PC-9 (cell line): ENCODE data around the gene DNAJC2. TPM values are rescaled to one million over a fixed set of nuclear protein-coding genes. Genes with fewer than 3 reads are reported as not detected.

Experiments used
- BruUV-seq: library from RNA; stranded (reverse); fragments of 400-500 nt; replicated peaks from 2 replicates; lab custom pipeline; 2021; lab: Mats Ljungman, UMichigan
- CTCF ChIA-PET: fragments of 300-600 bp; sonication (Branson Sonifier 250); formaldehyde crosslinking; loops from one replicate; lab custom pipeline; 2022; ENCODE audit warnings: antibody characterized with exemption; lab: Charles Lee
- POLR2A ChIA-PET: fragments of 300-600 bp; sonication (Branson Sonifier 250); formaldehyde crosslinking; loops from one replicate; lab custom pipeline; 2022; ENCODE audit warnings: antibody characterized with exemption; ENCODE audit not compliant: unreplicated experiment; lab: Charles Lee
- DNase-seq, 2 experiments: peaks; one replicate each; pipeline versions ENCODE4 v3.0.0 to v3.0.0-alpha.2; 2015 to 2022; ENCODE audit warnings: mixed read lengths in 1 of 2
- H2AFZ ChIP-seq: fragments of 200-600 bp; sonication (generic); 2 replicates; pipeline ENCODE4 v1.8.1; 2017; ENCODE audit warnings: antibody characterized with exemption
- H3F3A ChIP-seq: fragments of 200-600 bp; sonication (generic); 2 replicates; pipeline ENCODE4 v1.8.1; 2017; ENCODE audit warnings: antibody characterized with exemption, mild to moderate bottlenecking, low read depth; ENCODE audit not compliant: insufficient read depth
- H3K27ac ChIP-seq: fragments of 200-600 bp; sonication (generic); 2 replicates; pipeline ENCODE4 v1.6.1; 2016; ENCODE audit warnings: mixed run types
- H3K27me3 ChIP-seq: fragments of 200-600 bp; sonication (generic); 2 replicates; pipeline ENCODE4 v1.6.1; 2016; ENCODE audit warnings: low read depth, mixed run types; ENCODE audit not compliant: insufficient read depth
- H3K36me3 ChIP-seq: fragments of 200-600 bp; sonication (generic); 2 replicates; pipeline ENCODE4 v1.6.1; 2016; ENCODE audit warnings: low read depth, mixed run types
- H3K4me1 ChIP-seq: fragments of 200-600 bp; sonication (generic); replicated peaks from 2 replicates; pipeline ENCODE4 v1.6.1; 2016; ENCODE audit warnings: mixed run types; ENCODE audit not compliant: insufficient read depth
- H3K4me2 ChIP-seq: fragments of 200-600 bp; sonication (generic); 2 replicates; pipeline ENCODE4 v1.6.1; 2017; ENCODE audit warnings: mixed run types
- H3K4me3 ChIP-seq: fragments of 200-600 bp; sonication (generic); 2 replicates; pipeline ENCODE4 v1.6.1; 2016; ENCODE audit warnings: mixed run types
- H3K79me2 ChIP-seq: fragments of 200-600 bp; sonication (generic); 2 replicates; pipeline ENCODE4 v1.6.1; 2017; ENCODE audit warnings: low read depth, mixed run types
- H3K9me2 ChIP-seq: fragments of 200-600 bp; sonication (generic); 2 replicates; pipeline ENCODE4 v1.8.1; 2017; ENCODE audit warnings: mild to moderate bottlenecking; ENCODE audit not compliant: insufficient read depth
- H3K9me3 ChIP-seq: fragments of 200-600 bp; sonication (generic); 2 replicates; pipeline ENCODE4 v1.8.1; 2016; ENCODE audit warnings: low read depth; ENCODE audit not compliant: insufficient read depth
- H4K20me1 ChIP-seq: fragments of 200-600 bp; sonication (generic); 2 replicates; pipeline ENCODE4 v1.8.1; 2017; ENCODE audit not compliant: insufficient read depth
- EZH2 ChIP-seq: fragments of 200-600 bp; sonication (generic); IDR thresholded peaks from 2 replicates; pipeline ENCODE4 v1.8.0; 2017; ENCODE audit warnings: antibody characterized with exemption, low read depth
- intact Hi-C: fragments of 100-400 bp; cut with micrococcal nuclease; formaldehyde crosslinking; loops from one replicate; pipeline ENCODE4 v1.10.0; 2022; ENCODE audit not compliant: unreplicated experiment
- total RNA-seq: library from RNA; stranded (reverse); gene quantifications from 2 replicates; pipeline ENCODE4 v1.2.3, GENCODE V29; 2021
- TF ChIP-seq, protein P1 (sequence below): fragments of 200-600 bp; sonication (generic); conservative IDR thresholded peaks from 2 replicates; pipeline ENCODE4 v1.6.1; 2017; ENCODE audit warnings: mixed run types, antibody characterized with exemption, mild to moderate bottlenecking, moderate library complexity

DNAJC2 gene
- total RNA-seq, 1 experiment from 2014 or later, result 37.8 TPM

DNA sequence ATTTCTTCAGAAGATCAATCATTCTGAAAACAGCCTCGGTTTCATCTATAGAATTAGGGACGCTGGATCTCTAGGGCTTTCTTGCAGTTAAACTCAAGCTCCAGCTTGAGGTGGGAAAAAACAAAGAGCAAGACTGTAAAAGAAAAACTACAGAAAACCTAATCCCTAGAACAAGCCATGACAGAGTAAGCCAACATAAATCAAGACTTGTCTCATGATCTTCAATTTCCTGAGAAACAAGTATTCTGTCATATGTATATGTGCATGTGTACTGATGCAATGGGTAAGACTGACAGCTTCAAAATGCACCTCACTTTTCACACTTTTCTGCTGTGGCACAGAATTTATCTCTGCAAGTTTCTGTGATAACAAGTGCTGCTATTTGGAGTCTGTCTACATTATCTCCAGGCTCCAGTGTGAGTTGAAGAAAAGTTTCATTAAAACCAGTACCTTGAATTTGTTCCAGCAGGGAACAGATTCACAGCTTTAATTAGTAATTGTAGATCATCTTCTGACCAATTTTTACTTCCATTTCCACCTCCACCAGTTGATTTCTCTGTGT lies 28.1 kb downstream of the DNAJC2 start:
- no peaks in the 10 kb centered on the region for H3K9me2 ChIP-seq
- no peaks in the 10 kb centered on the region for H3K79me2 ChIP-seq
- H3K27me3 ChIP-seq, result no peaks in the 10 kb centered on the region
- H3K9me3 ChIP-seq, result no peaks in the 10 kb centered on the region
- intact Hi-C loops, result no loop called here
- H3K4me1 ChIP-seq, result no peaks in the 10 kb centered on the region
- H2AFZ ChIP-seq, result no peak overlapping the region
- POLR2A ChIA-PET, result interaction anchor here (0.5 kb wide), 1 partner anchor 1403 kb away, joined by 6 read pairs; no protein-coding TSS in a partner anchor
- no peak for TF ChIP-seq EZH2
- peaks cover 71% of the 10 kb centered on the region for H3K36me3 ChIP-seq
- no peak overlapping the region for H3K4me2 ChIP-seq
- no TSS peak for BruUV-seq
- 0 out of 2 replicates have a peak, but pooled peaks cover 8% of the 10 kb centered on the region for H4K20me1 ChIP-seq
- H3K4me3 ChIP-seq, result no peak overlapping the region
- peaks cover 37% of the 10 kb centered on the region for H3F3A ChIP-seq
- no peak for DNase-seq
- CTCF ChIA-PET, result no interaction called here
- H3K27ac ChIP-seq, result no peak overlapping the region

DNA sequence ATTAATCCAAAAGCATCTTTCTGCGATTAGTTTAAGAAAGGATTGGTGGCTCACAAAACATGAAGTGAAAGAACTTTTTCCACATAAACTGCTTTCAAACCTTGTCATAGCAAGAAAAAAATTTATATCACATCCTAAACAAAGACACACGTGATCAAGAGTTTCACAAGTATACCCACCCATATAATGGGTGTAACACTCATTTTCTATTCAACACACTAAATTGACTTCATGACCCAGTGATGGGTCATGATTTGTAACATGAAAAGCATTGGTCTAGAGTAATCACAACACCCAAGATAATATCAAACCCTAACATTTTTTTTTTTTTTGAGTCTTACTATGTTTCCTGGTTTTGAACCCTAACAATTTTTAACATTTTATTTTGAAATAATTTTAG lies 29.7 kb downstream of the DNAJC2 start:
- H3F3A ChIP-seq, result peaks cover 47% of the 10 kb centered on the region
- H3K79me2 ChIP-seq, result no peaks in the 10 kb centered on the region
- H3K36me3 ChIP-seq, result peaks cover 75% of the 10 kb centered on the region
- DNase-seq, result no peak
- ChIA-PET CTCF (no interaction called here), POLR2A (no interaction called here)
- no peak overlapping the region for H2AFZ ChIP-seq
- no peaks in the 10 kb centered on the region for H3K9me3 ChIP-seq
- no peaks in the 10 kb centered on the region for H3K27me3 ChIP-seq
- intact Hi-C loops, result loop anchor here (5.0 kb wide), 1 partner anchor 47 kb away; no protein-coding TSS in a partner anchor
- BruUV-seq, result no TSS peak
- H3K4me3 ChIP-seq, result no peak overlapping the region
- no peak for TF ChIP-seq EZH2
- TF ChIP-seq, protein P1, sequence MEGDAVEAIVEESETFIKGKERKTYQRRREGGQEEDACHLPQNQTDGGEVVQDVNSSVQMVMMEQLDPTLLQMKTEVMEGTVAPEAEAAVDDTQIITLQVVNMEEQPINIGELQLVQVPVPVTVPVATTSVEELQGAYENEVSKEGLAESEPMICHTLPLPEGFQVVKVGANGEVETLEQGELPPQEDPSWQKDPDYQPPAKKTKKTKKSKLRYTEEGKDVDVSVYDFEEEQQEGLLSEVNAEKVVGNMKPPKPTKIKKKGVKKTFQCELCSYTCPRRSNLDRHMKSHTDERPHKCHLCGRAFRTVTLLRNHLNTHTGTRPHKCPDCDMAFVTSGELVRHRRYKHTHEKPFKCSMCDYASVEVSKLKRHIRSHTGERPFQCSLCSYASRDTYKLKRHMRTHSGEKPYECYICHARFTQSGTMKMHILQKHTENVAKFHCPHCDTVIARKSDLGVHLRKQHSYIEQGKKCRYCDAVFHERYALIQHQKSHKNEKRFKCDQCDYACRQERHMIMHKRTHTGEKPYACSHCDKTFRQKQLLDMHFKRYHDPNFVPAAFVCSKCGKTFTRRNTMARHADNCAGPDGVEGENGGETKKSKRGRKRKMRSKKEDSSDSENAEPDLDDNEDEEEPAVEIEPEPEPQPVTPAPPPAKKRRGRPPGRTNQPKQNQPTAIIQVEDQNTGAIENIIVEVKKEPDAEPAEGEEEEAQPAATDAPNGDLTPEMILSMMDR, result no peak
- H4K20me1 ChIP-seq, result peaks cover 10% of the 10 kb centered on the region; the same call in 1 of the 2 replicates
- no peaks in the 10 kb centered on the region for H3K4me1 ChIP-seq
- H3K27ac ChIP-seq, result no peak overlapping the region
- H3K9me2 ChIP-seq, result no peaks in the 10 kb centered on the region
- no peak overlapping the region for H3K4me2 ChIP-seq

DNA sequence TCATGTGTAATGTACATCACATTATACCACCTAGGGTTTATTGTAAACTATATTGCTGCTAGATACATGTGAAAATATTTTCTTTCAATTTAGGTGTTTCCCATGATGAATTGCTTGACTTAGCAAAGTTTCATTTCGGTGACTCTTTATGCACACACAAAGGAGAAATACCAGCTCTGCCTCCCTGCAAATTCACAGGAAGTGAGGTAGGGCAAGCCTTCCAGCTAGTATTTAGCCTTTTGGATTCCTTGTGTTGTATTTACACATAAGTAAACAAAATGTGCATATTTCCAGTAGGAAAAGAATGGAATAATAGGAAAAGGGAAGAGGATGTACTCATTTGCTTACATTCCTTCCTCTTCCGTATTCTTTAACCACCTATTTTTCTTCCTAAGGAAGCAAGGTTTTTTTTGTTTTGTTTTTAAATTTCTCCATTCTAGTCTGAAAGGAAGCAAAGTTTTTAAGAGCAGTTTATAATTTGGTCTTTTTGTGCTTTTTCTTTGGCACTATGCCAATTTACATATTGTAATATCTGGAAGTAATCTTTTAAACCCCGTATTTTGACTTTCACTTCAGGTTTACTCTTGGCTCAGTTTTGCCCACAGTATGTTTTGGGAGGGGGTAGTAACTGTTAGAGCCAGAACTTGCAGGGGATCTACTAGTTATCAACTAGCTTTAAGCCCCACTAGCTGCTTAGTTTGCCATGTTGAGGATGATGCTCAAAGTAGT lies 36.9 kb downstream of the DNAJC2 start:
- ChIA-PET POLR2A (no interaction called here), CTCF (no interaction called here)
- TF ChIP-seq, protein P1, result no peak
- TF ChIP-seq EZH2, result no peak
- no peak overlapping the region; the same call in 1 of the 2 replicates for H3K27ac ChIP-seq
- intact Hi-C loops, result no loop called here
- no peaks in the 10 kb centered on the region for H3K9me3 ChIP-seq
- H3K79me2 ChIP-seq, result no peaks in the 10 kb centered on the region
- H3K27me3 ChIP-seq, result no peaks in the 10 kb centered on the region
- no peaks in the 10 kb centered on the region for H3K9me2 ChIP-seq
- no peak overlapping the region for H3K4me3 ChIP-seq
- peaks cover 10% of the 10 kb centered on the region; the same call in 1 of the 2 replicates for H4K20me1 ChIP-seq
- peaks cover 76% of the 10 kb centered on the region for H3K36me3 ChIP-seq
- no TSS peak for BruUV-seq
- no peak for DNase-seq
- H3K4me2 ChIP-seq, result no peak overlapping the region
- H3K4me1 ChIP-seq, result no peaks in the 10 kb centered on the region
- peaks cover 60% of the 10 kb centered on the region for H3F3A ChIP-seq
- no peak overlapping the region for H2AFZ ChIP-seq
